K562 (cell line): Measurements from ENCODE around the gene RCC1. TPM values are rescaled to one million over a fixed set of nuclear protein-coding genes. Genes with fewer than 3 reads are reported as not detected.

Experiments
- ATAC-seq: fragments of 200-7000 bp; cut with Tn5 transposase; 3 replicates; pipeline ENCODE4 v1.9.1; 2020; ENCODE audit warnings: moderate library complexity
- BruUV-seq: library from RNA; stranded (reverse); fragments of 400-500 nt; replicated peaks from 2 replicates; lab custom pipeline; 2021; lab: Mats Ljungman, UMichigan
- CTCF ChIA-PET: fragments of 300-600 bp; formaldehyde crosslinking; extraction: SDS; loops from one replicate; lab custom pipeline; 2021; ENCODE audit warnings: low intra/inter-chr PET ratio; lab: Yijun Ruan, JAX
- POLR2A ChIA-PET: fragments of 300-600, 350-650 bp; sonication (Branson Sonifier 250); formaldehyde crosslinking; extraction: SDS; loops from one replicate; lab custom pipeline; 2021; ENCODE audit warnings: antibody characterized with exemption, inconsistent platforms; lab: Yijun Ruan, JAX
- DNase-seq, 4 experiments: peaks; one replicate each; pipeline versions ENCODE4 v3.0.0 to v3.0.0-alpha.2; 2011 to 2018; ENCODE audit warnings: low spot score in 3 of 4, mixed read lengths in 3 of 4; ENCODE audit errors: extremely low read depth in 1 of 4
- FAIRE-seq: peaks from 2 replicates; lab custom pipeline; 2011; peaks lifted over from hg19 to GRCh38; lab: Jason Lieb, UNC
- H2AFZ ChIP-seq: 2 replicates; pipeline ENCODE4 v1.6.0; 2011; ENCODE audit warnings: low read depth, low read length, control low read depth, inconsistent platforms
- H3K27ac ChIP-seq: fragments of 200-600 bp; 3 replicates; pipeline ENCODE4 v1.8.0; 2011; ENCODE audit warnings: low read depth, mild to moderate bottlenecking, control low read depth, inconsistent platforms, low read length, moderate library complexity, mixed read lengths; ENCODE audit errors: extremely low read depth
- H3K27me3 ChIP-seq, 2 experiments: fragments of 300-600 bp in 1 of 2; 2 replicates in 1 of 2; 3 replicates in 1 of 2; pipeline versions ENCODE4 v1.6.0 to v1.8.0; 2011; ENCODE audit warnings: inconsistent platforms in 2 of 2, low read length in 2 of 2, mild to moderate bottlenecking in 1 of 2, mixed read lengths in 1 of 2, moderate library complexity in 1 of 2; ENCODE audit not compliant: control insufficient read depth in 2 of 2, insufficient read depth in 2 of 2
- H3K36me3 ChIP-seq: fragments of 300-600 bp; 3 replicates; pipeline ENCODE4 v1.8.0; 2011; ENCODE audit warnings: mild to moderate bottlenecking, low read length, inconsistent platforms; ENCODE audit not compliant: control insufficient read depth, insufficient read depth
- H3K4me1 ChIP-seq, 2 experiments: fragments of 200-600 bp in 1 of 2; replicated peaks in 1 of 2; 2 replicates in 1 of 2; 3 replicates in 1 of 2; pipeline versions ENCODE4 v1.5.1 to v1.8.0; 2011; ENCODE audit warnings: inconsistent platforms in 2 of 2, low read length in 2 of 2, mild to moderate bottlenecking in 1 of 2, mixed read lengths in 1 of 2, moderate library complexity in 1 of 2; ENCODE audit not compliant: control insufficient read depth in 2 of 2, insufficient read depth in 2 of 2
- H3K4me2 ChIP-seq: 2 replicates; pipeline ENCODE4 v1.6.1; 2011; ENCODE audit warnings: low read length, control low read depth, inconsistent platforms, mixed read lengths; ENCODE audit not compliant: insufficient read depth
- H3K4me3 ChIP-seq: fragments of 200-600 bp; sonication (generic), shearing (Covaris generic); 2 replicates; pipeline ENCODE4 v1.5.1; 2016; ENCODE audit warnings: control low read depth, inconsistent platforms
- H3K79me2 ChIP-seq: fragments of 200-600 bp; 3 replicates; pipeline ENCODE4 v1.8.0; 2011; ENCODE audit warnings: low read length, inconsistent platforms; ENCODE audit not compliant: control insufficient read depth, insufficient read depth
- H3K9ac ChIP-seq, 2 experiments: 2 replicates each; pipeline versions ENCODE4 v1.6.0 to v1.6.1; 2011; ENCODE audit warnings: low read depth in 2 of 2, low read length in 2 of 2, control low read depth in 1 of 2, inconsistent platforms in 1 of 2, mild to moderate bottlenecking in 1 of 2, mixed read lengths in 1 of 2; ENCODE audit not compliant: insufficient read depth in 1 of 2
- H3K9me1 ChIP-seq: one replicate; pipeline ENCODE4 v1.6.0; 2011; ENCODE audit warnings: inconsistent platforms, mild to moderate bottlenecking, low read length, moderate library complexity; ENCODE audit not compliant: control insufficient read depth, insufficient read depth
- H3K9me3 ChIP-seq: replicated peaks from 2 replicates; pipeline ENCODE4 v1.5.1; 2011; ENCODE audit warnings: low read depth, low read length, inconsistent platforms; ENCODE audit not compliant: control insufficient read depth, insufficient read depth
- H4K20me1 ChIP-seq: replicated peaks from 2 replicates; pipeline ENCODE4 v1.6.1; 2011; ENCODE audit warnings: low read length, inconsistent platforms, mixed read lengths; ENCODE audit not compliant: control insufficient read depth, insufficient read depth
- DDX20 ChIP-seq: fragments of 450-650 bp; IDR thresholded peaks from 2 replicates; pipeline ENCODE4 v1.6.1; 2016; ENCODE audit warnings: missing genetic modification characterization, low read depth, mild to moderate bottlenecking, missing compliant biosample characterization, moderate library complexity
- MEF2A ChIP-seq: IDR thresholded peaks from 2 replicates; pipeline ENCODE4 v1.6.1; 2011; ENCODE audit warnings: low read depth, mild to moderate bottlenecking, low read length, moderate library complexity; ENCODE audit not compliant: control insufficient read depth
- MLLT1 ChIP-seq, 2 experiments: fragments of 450-650 bp; IDR thresholded peaks; 2 replicates each; pipeline ENCODE4 v1.6.1; 2016
- NR3C1 ChIP-seq: sonication (generic); formaldehyde crosslinking; IDR thresholded peaks from 2 replicates; pipeline ENCODE4 v1.8.1; 2022; ENCODE audit warnings: missing genetic modification reagents
- PKNOX1 ChIP-seq: fragments of 450-650 bp; IDR thresholded peaks from 2 replicates; pipeline ENCODE4 v1.6.1; 2016
- ZBTB17 ChIP-seq: fragments of 450-650 bp; formaldehyde crosslinking; IDR thresholded peaks from 2 replicates; pipeline ENCODE4 v1.4.0; 2020; ENCODE audit warnings: mild to moderate bottlenecking
- WGBS: fragments of 100-300 bp; shearing (Covaris generic); methylation state at CpG from one replicate; pipeline ENCODE4 v1.1.6; 2016; ENCODE audit warnings: low coverage, mixed read lengths; ENCODE audit not compliant: insufficient coverage; ENCODE audit errors: missing lambda C conversion rate; 5-methylcytosine and 5-hydroxymethylcytosine counted together
- in situ Hi-C: fragments of 300-500 bp; cut with MboI; formaldehyde crosslinking; loops from 4 replicates; pipeline ENCODE4 v1.15.0; 2018; ENCODE audit warnings: inconsistent platforms, mixed read lengths
- intact Hi-C: fragments of 100-400 bp; cut with micrococcal nuclease; formaldehyde crosslinking; loops from 2 replicates; pipeline ENCODE4 v1.14.2; 2022
- polyA plus RNA-seq, 8 experiments: library from polyadenylated mRNA; depleted of rRNA in 4 of 8; stranded (reverse) in 5 of 8; unstranded in 3 of 8; fragments of >200 nt; fragmentation: Nextera tagmentation in 2 of 8; fragmentation: Illumina TruSeq in 1 of 8; extraction: Ambion mirVana in 2 of 8; extraction: Trizol in 1 of 8; gene quantifications; 2 replicates each; pipeline versions ENCODE4 v1.2.1 to v1.2.3, GENCODE V29; 2011 to 2014; ENCODE audit warnings: inconsistent platforms in 1 of 8, missing spikeins in 1 of 8
- total RNA-seq, 7 experiments: library from RNA; depleted of rRNA in 6 of 7; stranded (reverse); fragments of >200 nt in 6 of 7; fragmentation: Illumina TruSeq in 2 of 7; extraction: Trizol in 2 of 7; gene quantifications; 2 replicates each; pipeline versions ENCODE4 v1.2.1 to v1.2.3, GENCODE V29; 2011 to 2021; ENCODE audit warnings: low replicate concordance in 1 of 7
- TF ChIP-seq, protein P1 (sequence below), 2 experiments: IDR thresholded peaks in 1 of 2; conservative IDR thresholded peaks in 1 of 2; 2 replicates each; pipeline ENCODE4 v1.6.1; 2016; ENCODE audit warnings: low read depth in 2 of 2, mild to moderate bottlenecking in 1 of 2, missing compliant biosample characterization in 1 of 2, missing genetic modification characterization in 1 of 2, moderate library complexity in 1 of 2

Gene RCC1
- total and polyA plus RNA-seq, 9 of the 15 experiments (the other 6 are each of a cell fraction or from before 2014, with no cell fraction given): 16.4 to 202 (median 107) TPM

DNA sequence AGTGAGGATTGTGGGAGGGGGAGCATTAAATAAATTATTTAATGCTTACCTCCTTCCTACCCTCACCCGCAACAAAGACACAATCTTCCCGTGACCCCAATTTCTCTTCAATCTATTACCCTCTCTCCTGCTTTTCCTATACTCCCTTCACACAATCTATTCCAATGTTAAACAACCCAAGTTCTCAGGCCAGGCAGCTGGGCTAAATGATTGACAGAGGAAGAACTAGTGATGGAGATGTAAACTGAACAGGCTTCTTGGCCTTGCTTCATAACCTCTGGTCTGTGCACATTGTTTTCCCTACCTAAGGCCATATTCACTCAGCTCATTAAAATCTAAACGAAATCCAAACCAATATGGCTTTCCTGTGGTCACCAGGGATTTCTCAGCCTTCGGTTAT is 3.9 kb upstream of the RCC1 start:
- Histone ChIP-seq H3K4me3 (no peak overlapping the region), H3K9me1 (no peaks in the 10 kb centered on the region), H3K27ac (0 out of 3 replicates have a peak overlapping the region, but pooled peaks have one; percentile 48), H2AFZ (no peak overlapping the region), H3K27me3 (no peaks in the 10 kb centered on the region), H3K9me3 (no peaks in the 10 kb centered on the region), H4K20me1 (0 out of 2 replicates have a peak, but pooled peaks cover 6% of the 10 kb centered on the region), H3K9ac (no peak overlapping the region), H3K4me1 (peaks cover 15 to 18% of the 10 kb centered on the region in 2 experiments; a peak in 4 of 5 replicates), H3K36me3 (peaks cover 20% of the 10 kb centered on the region), H3K4me2 (no peak overlapping the region), H3K79me2 (peaks cover 29% of the 10 kb centered on the region)
- intact Hi-C loops (no loop called here), in situ Hi-C loops (no loop called here)
- BruUV-seq: no TSS peak
- ATAC-seq (no peak), DNase-seq (no peak), FAIRE-seq (no peak)
- WGBS: 79% methylated on average over 4 of the region's 4 CpGs
- ChIA-PET CTCF (interaction anchor here (1.1 kb wide), 1 partner anchor 43 kb away, joined by 3 read pairs; no protein-coding TSS in a partner anchor), POLR2A (interaction anchor here (0.6 to 0.7 kb wide), 3 partner anchors 79 to 101 kb away, joined by 3 read pairs; no protein-coding TSS in a partner anchor)
- no peak for TF ChIP-seq NR3C1 (CRISPR knock-in tag)
- TF ChIP-seq MLLT1 (IDR thresholded peaks at IDR 0.05): no peak
- TF ChIP-seq, protein P1, sequence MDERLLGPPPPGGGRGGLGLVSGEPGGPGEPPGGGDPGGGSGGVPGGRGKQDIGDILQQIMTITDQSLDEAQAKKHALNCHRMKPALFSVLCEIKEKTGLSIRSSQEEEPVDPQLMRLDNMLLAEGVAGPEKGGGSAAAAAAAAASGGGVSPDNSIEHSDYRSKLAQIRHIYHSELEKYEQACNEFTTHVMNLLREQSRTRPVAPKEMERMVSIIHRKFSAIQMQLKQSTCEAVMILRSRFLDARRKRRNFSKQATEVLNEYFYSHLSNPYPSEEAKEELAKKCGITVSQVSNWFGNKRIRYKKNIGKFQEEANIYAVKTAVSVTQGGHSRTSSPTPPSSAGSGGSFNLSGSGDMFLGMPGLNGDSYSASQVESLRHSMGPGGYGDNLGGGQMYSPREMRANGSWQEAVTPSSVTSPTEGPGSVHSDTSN (CRISPR knock-in tag; IDR thresholded peaks at IDR 0.05; ENCODE audit: low read depth): no peak
- TF ChIP-seq, protein P1 (tag; conservative IDR thresholded peaks at IDR 0.05; ENCODE audit: low read depth): 0 out of 2 replicates have a peak, but pooled peaks have one; percentile 25
- TF ChIP-seq PKNOX1: peak; percentile 89
- TF ChIP-seq DDX20 (tag): no peak
- TF ChIP-seq ZBTB17 (CRISPR knock-in tag): no peak
- TF ChIP-seq MEF2A: no peak
